Measurements from ENCODE around the gene KDM4C.

DNA sequence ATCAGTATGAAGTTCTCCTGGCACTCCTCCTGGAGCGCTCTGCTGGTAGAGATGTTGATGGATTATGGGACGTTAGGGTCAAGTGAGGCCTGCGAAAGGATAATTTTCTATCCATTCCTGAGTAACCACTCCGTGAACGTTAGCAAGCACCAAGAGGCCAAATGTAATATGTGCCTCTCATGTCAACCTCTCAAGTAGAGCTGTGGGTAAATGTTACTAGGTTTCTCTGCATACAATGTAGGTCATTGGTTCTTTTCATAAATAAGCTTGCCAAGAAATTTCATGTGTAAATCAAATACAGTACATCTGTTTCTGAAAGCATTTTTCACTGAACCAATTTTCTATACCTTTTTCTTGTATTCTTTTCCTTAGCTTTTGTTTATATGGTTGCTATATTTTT, 126.3 kb downstream of the KDM4C start:
- TF ChIP-seq POLR2A (IDR thresholded peaks at IDR 0.05): no peak
- TF ChIP-seq, protein P1, sequence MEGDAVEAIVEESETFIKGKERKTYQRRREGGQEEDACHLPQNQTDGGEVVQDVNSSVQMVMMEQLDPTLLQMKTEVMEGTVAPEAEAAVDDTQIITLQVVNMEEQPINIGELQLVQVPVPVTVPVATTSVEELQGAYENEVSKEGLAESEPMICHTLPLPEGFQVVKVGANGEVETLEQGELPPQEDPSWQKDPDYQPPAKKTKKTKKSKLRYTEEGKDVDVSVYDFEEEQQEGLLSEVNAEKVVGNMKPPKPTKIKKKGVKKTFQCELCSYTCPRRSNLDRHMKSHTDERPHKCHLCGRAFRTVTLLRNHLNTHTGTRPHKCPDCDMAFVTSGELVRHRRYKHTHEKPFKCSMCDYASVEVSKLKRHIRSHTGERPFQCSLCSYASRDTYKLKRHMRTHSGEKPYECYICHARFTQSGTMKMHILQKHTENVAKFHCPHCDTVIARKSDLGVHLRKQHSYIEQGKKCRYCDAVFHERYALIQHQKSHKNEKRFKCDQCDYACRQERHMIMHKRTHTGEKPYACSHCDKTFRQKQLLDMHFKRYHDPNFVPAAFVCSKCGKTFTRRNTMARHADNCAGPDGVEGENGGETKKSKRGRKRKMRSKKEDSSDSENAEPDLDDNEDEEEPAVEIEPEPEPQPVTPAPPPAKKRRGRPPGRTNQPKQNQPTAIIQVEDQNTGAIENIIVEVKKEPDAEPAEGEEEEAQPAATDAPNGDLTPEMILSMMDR (IDR thresholded peaks at IDR 0.05): no peak
